CD4-positive, alpha-beta T cell treated with Interleukin-15 for 1 hour (primary cell): Measurements from ENCODE around the gene SVIL.
"Not testable (repeated sequence)": the region's sequence is repeated elsewhere in the genome, so short reads cannot be mapped to it uniquely, and the experiment has no call there.

ENCODE experiments used
- DNase-seq: peaks from one replicate; pipeline ENCODE4 v3.0.0-alpha.2; 2020

SVIL gene

DNA sequence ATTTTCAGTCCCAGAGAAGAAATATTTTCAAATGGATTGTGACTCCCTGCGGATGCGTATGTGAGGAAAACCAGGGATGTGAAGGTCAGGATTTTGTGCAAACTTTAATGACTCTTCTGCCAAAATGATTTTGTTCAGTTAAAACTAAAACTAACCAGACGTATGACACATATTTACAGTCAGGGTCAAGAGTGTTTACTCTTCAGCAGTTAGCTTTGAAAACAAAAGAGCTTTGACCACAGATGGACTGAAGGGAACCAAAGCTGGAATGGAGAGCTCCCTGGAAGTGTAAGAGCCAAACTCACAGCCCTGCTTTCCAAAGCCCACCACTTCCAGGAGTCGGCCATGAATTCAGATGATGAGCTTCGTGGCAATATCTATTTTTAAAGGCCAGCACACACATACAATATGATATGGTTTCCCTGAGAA, 15.5 kb downstream of the SVIL start:
- DNase-seq = no peak

DNA sequence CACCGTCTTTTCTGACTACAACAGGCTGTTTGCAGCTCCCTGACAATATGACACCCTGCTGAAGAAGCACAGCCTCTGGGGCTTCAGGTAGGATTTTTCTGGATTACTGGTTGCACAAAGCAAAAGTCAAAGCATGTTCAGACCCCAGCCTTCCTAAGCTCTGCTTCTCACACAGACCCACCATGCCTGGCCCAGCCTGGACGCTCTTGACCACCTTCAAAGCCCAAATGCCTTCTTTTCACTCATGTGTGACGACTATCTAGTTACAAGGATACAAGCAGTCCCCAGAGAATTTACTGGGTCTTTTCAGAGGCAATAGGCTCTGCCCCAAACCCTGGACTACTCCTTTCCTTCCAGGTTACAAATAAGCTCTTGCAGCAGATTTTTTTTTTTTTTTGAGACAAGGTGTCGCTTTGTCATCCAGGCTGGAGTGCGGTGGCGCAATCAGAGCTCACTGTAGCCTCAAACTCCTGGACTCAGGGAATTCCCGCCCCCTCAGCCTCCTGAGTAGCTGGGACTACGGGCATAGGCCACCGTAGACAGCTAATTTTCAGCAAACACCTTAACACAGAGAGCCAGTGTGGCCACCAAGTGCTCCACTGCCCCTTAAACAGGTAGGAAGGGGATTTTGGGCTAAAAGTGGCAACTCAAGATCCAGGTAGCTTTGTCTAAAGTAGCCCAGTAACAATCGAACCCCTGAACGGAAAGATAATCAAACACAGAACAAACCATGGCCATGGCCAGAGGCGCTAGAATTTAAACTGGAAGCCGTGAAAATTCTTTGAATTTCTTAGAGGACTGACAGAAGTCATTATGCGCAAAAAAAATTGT, 16.2 kb downstream of the SVIL start:
- DNase-seq = no peak

DNA sequence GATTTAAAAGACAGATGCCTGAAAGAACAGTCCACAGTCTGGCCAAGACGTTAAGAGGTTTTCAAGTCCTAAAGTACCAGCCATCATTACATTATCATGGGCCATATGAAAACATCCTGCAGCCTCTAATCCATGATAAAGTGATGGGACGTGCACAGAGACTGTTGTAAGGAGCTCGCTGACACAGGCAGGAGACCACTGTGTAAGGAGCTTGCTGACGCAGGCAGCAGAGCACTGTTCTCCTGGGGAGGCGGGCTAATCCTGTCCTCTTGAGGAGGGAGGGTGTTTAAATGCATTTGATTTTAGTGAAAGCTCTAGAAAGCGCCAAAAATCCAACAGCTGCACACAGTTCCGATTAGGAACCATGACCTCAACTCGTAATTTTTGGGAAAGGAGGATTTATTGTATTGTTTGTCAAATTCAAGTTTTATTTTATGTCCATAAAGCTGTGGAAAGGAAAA, 16.9 kb downstream of the SVIL start:
- DNase-seq = no peak

GRCh38 chr10:29616542-29616941, 18.2 kb downstream of the SVIL start:
- no peak for DNase-seq

DNA sequence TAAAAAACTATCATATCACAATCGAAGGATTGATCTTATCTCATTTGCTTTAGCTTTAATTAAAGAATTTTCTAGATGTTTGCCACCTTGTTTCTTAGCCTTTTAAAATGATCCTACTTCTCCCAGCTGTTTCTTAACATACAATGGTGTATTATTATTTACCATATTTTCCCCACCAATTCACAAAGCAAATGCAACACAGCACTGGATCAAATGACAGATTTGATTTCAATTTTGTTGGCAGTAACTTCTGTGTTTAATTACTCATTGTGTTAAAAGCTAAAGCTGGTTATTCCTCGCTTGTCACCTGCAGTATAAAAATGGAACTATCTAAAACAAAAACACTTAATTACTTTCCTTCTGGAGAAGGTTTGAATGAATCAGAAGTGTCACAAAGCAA, 19.6 kb downstream of the SVIL start:
- DNase-seq = no peak

DNA sequence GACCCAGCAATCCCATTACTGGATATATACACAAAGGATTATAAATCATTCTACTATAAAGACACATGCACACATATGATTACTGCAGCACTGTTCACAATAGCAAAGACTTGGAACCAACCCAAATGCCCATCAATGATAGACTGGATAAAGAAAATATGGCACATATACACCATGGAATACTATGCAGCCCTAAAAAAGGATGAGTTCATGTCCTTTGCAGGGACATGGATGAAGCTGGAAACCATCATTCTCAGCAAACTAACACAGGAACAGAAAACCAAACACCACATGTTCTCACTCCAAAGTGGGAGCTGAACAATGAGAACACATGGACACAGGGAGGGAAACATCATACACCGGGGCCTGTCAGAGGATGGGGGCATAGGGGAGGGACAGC, 20.5 kb downstream of the SVIL start:
- not testable (repeated sequence) for DNase-seq

DNA sequence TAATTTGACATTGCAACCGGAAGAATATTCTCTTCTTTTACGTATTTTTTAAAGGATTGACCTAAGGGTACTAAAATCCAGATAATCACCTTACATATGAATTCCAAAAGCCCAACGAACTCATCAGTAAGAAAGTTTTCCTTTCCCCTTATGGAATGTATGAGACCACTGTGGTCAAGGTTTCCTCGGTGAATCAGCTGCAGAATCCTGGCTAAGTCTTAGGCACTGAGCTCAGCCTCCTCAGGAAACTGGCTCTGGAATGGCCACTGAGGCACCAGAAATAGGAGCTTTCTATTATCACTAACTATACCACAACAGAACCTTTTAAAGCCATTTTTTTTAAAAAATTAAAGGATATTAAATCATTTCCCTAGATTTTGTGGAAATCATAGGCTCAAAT, 21.0 kb downstream of the SVIL start:
- DNase-seq = no peak

DNA sequence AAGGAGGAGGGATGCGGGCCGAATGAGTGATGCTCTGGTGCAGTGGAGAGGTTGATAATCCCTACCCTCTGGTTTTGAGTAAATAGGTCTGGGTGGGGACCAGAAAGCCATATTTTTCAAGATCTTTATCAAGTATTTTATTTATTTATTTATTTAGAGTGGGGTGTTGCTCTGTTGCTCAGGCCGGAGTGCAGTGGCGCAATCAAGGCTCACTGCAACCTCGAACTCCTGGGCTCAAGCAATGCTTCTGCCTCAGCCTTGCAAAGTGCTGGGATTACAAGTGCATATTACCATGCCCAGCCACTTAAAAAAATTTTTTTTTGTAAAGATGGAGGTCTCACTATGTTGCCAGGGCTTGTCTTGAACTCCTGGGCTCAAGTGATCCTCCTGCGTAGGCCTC, 21.6 kb downstream of the SVIL start:
- no peak for DNase-seq

- no peak for DNase-seq
These were observed 22.1 kb downstream of the SVIL start for GRCh38 chr10:29612657-29613056.

DNA sequence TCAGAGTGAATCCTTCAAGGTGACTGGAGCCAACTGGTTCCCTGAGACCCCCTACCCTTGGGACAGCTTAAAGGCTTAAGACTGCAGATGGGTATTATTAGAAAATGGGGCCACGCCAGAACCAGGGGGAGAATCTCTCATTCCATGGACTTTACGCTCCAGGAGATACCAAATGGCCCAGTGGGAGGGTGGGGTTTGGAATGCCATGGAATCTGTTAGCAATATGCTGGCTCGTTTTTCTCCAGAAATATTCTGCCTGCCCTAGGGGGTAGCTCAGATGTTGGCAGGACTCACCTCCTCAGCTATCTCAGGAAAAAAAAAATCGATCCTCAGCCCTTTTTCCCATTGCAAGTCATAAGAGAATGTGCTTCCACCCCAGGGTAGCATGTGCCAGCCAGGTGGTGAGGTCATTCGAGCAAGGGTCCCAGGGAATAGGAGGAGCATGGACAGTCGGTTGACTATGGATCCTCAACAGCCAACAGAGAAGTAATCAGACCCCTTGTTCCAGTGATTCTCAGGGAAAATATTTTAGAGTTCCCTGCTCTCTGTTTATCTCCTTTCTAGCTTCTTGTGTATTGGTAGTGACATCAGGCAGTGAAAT, 22.9 kb downstream of the SVIL start:
- DNase-seq = no peak

DNA sequence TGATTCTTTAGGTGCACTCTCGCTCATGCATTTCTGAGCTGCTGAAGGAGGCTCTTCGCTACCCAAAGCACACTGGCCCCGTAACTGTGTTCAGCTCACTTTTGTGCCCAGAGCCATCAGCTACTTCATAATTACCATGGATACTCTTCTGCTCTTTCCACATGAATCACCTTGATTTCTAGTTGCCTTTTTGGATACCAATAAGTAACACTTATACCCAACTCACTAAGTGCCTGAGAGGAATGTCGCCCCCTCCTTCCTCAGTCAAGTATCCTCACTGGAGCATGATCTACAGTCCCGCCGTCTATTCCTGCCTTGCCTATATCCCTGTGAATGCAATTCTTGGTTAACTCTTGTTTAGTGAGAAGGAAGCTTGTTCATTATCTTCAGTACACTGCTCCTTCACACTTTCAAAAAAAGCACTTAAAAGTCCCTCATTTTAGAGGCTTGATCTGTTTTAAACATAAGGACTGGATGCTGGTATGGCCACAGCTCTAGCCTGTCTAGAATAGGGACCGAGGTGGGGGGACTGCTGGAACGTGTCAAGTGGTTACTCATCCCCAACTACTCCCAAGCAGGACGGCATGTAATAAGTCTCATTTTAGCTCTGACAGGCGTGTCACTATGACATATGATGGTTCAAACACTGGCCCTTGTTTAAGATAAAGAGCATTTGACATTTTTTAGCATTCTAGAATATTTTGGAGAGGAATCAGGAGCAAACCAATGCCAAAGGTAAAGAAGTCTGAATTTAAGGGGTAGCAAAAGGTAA, 23.7 kb downstream of the SVIL start:
- DNase-seq = no peak

DNA sequence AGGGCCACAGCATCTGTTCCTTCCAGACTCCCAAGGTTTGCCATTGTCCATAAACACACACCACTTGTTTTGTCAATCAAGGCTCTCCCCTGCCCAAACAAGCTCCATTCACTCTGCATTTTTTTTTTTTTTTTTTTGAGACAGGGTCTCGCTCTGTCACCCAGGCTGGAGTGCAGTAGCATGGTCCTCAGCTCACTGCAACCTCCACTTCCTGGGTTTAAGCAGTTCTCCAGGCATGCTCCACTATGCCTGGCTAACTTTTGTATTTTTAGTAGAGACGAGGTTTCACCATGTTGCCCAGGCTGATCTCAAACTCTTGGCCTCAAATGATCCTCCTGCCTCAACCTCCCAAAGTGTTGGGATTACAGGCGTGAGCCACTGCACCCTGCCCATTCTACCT, 24.4 kb downstream of the SVIL start:
- DNase-seq = not testable (repeated sequence)

DNA sequence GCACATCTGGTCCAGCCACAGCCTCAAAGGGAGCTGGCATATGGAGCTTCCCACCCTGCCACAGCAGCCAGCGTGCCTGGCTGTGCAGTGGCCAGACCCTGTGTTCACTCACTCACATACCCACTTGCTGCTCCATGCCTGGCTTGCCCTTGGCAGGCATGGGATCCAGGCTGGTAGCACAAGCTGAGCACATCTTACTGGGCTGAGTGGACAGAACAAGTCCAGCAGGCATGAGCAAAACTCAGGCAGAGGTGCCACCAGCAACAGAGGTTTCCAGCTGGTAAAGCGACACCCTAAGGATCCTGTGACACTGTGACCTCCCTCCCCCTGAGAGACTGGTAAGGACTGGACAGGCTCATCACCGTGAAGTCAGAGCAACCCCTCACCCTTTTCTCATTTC, 25.1 kb downstream of the SVIL start:
- DNase-seq = no peak

- no peak for DNase-seq
These were observed 26.1 kb downstream of the SVIL start for GRCh38 chr10:29608476-29609301.

GRCh38 chr10:29608062-29608461, 26.7 kb downstream of the SVIL start:
- no peak for DNase-seq

DNA sequence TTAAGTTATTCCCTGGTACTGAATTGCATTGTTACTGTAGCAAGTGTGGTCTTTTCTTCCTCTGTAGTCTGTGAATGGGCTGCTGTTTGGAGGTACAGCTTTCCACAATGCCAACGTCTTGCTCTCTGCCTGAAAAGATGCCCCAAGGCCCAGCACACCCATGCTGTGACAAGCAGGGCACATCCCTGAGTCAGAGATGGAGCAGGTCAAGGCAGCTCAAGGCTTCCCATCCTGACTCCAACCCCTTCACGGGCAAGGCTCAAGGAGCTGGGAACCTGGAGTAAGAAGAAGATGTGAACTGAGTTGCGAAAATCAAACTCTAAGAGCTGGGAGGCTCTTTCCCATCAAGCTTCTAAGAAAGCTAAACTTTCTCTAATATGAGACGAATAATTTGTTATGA, 27.2 kb downstream of the SVIL start:
- no peak for DNase-seq

GRCh38 chr10:29606693-29607092, 28.1 kb downstream of the SVIL start:
- not testable (repeated sequence) for DNase-seq

GRCh38 chr10:29604291-29604825, 30.4 kb downstream of the SVIL start:
- no peak for DNase-seq

DNA sequence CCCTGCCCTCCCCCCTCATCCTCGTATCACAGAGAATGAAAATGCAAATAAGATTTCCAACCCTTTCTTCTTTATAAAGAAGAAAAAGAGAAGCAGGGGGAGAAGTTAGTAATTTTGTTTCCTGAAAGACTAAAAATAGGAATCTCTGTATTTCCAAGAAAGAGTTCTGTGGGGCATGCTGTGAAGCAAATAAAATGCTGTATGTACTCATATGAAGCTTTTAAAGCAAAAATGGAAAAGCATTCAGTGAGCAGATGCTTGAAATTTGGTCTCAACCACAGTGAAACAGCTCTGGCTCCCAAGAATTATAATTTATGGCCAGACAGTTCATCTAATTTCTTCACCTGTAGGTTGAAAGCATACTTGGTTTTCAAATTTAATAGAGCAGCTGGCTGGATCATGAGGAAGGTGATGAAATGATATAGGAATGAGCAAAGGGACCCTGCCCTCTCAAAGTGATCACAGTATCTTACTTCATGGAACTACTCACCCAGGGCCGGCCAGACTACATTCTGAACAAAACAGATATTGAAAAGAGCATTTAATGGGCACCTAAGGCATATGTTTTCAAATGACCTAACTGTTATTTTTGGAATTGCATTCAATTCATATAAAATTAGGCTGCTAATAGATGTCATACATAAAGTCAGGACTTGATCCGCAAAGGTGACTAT, 31.4 kb downstream of the SVIL start:
- DNase-seq = no peak

DNA sequence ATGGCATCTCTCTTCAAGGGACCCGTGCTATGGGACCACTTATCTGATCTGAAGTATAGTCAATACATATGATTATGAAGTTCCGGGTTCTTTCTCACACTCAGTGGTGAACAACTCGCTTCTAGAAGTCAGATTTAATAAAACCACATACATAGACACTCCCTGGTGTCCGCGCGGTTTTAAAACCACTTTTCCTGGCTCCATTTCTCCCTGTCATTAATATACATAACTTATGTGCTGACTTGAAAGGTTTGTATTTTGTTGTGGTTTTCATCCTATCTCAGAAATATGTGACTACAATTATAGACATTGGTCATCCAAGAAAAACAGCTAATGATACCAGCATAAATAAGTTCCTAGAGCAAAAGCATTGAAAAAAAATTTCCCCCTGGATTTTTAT, 34.0 kb downstream of the SVIL start:
- DNase-seq = no peak

- DNase-seq = no peak
These were observed 34.7 kb downstream of the SVIL start for GRCh38 chr10:29600067-29600466.

DNA sequence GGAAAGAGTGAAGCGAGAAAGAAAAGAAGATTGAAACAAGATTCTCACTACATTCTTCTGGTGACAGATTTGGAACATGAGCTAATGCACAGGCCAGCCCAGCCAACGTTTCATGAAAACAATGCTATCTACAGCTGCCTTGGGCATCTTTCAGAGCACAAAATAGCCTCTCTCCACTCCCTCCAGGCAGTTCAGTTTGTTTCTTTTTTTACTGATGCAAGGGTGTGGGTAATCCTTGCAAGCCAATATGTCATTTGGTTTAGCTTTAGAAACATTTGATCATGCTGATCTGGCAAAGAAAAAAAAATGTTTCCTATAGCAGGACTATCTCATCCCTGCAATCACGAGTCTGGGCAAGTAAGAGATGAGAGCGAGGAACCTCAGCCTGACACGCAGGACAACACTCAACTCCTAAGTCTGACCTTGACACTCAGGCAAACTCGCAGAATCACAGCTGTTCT, 35.9 kb downstream of the SVIL start:
- no peak for DNase-seq
